Osteoblast (primary cell): Measurements from ENCODE around the gene CELF2. TPM values are rescaled to one million over a fixed set of nuclear protein-coding genes. Genes with fewer than 3 reads are reported as not detected.

Source experiments
- DNase-seq: peaks from one replicate; pipeline ENCODE4 v3.0.0; 2011; ENCODE audit warnings: low spot score, mixed read lengths; ENCODE audit not compliant: insufficient read length; ENCODE audit errors: missing footprints
- H2AFZ ChIP-seq: 2 replicates; pipeline ENCODE4 v1.6.0; 2011; ENCODE audit warnings: mild to moderate bottlenecking, low read length
- H3K27ac ChIP-seq: 2 replicates; pipeline ENCODE4 v1.5.1; 2011; ENCODE audit warnings: mild to moderate bottlenecking, low read depth, low read length, moderate library complexity
- H3K27me3 ChIP-seq: 2 replicates; pipeline ENCODE4 v1.6.0; 2012; ENCODE audit warnings: mild to moderate bottlenecking, control low read depth, inconsistent platforms, low read length, moderate library complexity; ENCODE audit not compliant: insufficient read depth
- H3K36me3 ChIP-seq: 2 replicates; pipeline ENCODE4 v1.5.1; 2011; ENCODE audit warnings: mild to moderate bottlenecking, low read length, control low read depth, moderate library complexity; ENCODE audit not compliant: insufficient read depth
- H3K4me1 ChIP-seq: 2 replicates; pipeline ENCODE4 v1.5.1; 2011; ENCODE audit warnings: mild to moderate bottlenecking, low read length, control low read depth, moderate library complexity; ENCODE audit not compliant: insufficient read depth
- H3K4me2 ChIP-seq: 2 replicates; pipeline ENCODE4 v1.6.0; 2011; ENCODE audit warnings: mild to moderate bottlenecking, low read length; ENCODE audit not compliant: insufficient read depth
- H3K4me3 ChIP-seq: fragments of 200-600 bp; sonication (generic); 3 replicates; pipeline ENCODE4 v1.5.1; 2012; ENCODE audit warnings: mild to moderate bottlenecking, low read length, inconsistent platforms; ENCODE audit not compliant: insufficient read depth
- H3K79me2 ChIP-seq: 2 replicates; pipeline ENCODE4 v1.6.0; 2012; ENCODE audit warnings: mild to moderate bottlenecking, low read length, control low read depth, inconsistent platforms; ENCODE audit not compliant: insufficient read depth
- H3K9me3 ChIP-seq: 2 replicates; pipeline ENCODE4 v1.5.1; 2011; ENCODE audit warnings: low read depth, low read length, control low read depth
- H4K20me1 ChIP-seq: 2 replicates; pipeline ENCODE4 v1.6.0; 2012; ENCODE audit warnings: mild to moderate bottlenecking, low read length, control low read depth; ENCODE audit not compliant: insufficient read depth
- CTCF ChIP-seq: IDR thresholded peaks from 2 replicates; pipeline ENCODE4 v1.5.1; 2011; ENCODE audit warnings: mild to moderate bottlenecking, low read depth, low read length, moderate library complexity; ENCODE audit errors: extremely low read depth
- total RNA-seq: library from RNA; depleted of rRNA; stranded (reverse); fragments of >200 nt; gene quantifications from 2 replicates; pipeline ENCODE4 v1.2.3, GENCODE V29; 2012

The CELF2 gene
- total RNA-seq, 1 donor, result 7.6 TPM

- Histone ChIP-seq H4K20me1 (no peaks in the 10 kb centered on the region), H3K79me2 (no peaks in the 10 kb centered on the region), H2AFZ (no peak overlapping the region), H3K4me1 (no peaks in the 10 kb centered on the region), H3K4me2 (no peak overlapping the region), H3K36me3 (no peaks in the 10 kb centered on the region), H3K4me3 (no peak overlapping the region), H3K27ac (no peak overlapping the region), H3K27me3 (no peaks in the 10 kb centered on the region), H3K9me3 (no peaks in the 10 kb centered on the region)
- no peak for DNase-seq
- TF ChIP-seq CTCF, result no peak
Measured at GRCh38 chr10:11337516-11337915, 319.8 kb downstream of the CELF2 start.

- no peaks in the 10 kb centered on the region for H3K9me3 ChIP-seq
- no peak for DNase-seq
Measured at GRCh38 chr10:11338160-11338844, 320.6 kb downstream of the CELF2 start.

GRCh38 chr10:11339013-11339412 is 321.3 kb downstream of the CELF2 start:
- no peaks in the 10 kb centered on the region for H3K79me2 ChIP-seq

More at GRCh38 chr10:11338160-11338844, 320.6 kb downstream of the CELF2 start:
- no peak overlapping the region for H2AFZ ChIP-seq
- no peak overlapping the region for H3K27ac ChIP-seq
- no peaks in the 10 kb centered on the region for H3K27me3 ChIP-seq
- H3K4me2 ChIP-seq, result no peak overlapping the region
- no peaks in the 10 kb centered on the region for H3K79me2 ChIP-seq
- no peaks in the 10 kb centered on the region for H4K20me1 ChIP-seq
- H3K36me3 ChIP-seq, result no peaks in the 10 kb centered on the region
- no peak for TF ChIP-seq CTCF
- H3K4me3 ChIP-seq, result no peak overlapping the region
- H3K4me1 ChIP-seq, result no peaks in the 10 kb centered on the region

More at GRCh38 chr10:11339013-11339412, 321.3 kb downstream of the CELF2 start:
- Histone ChIP-seq H3K9me3 (no peaks in the 10 kb centered on the region), H3K36me3 (no peaks in the 10 kb centered on the region), H3K27me3 (no peaks in the 10 kb centered on the region), H3K4me1 (no peaks in the 10 kb centered on the region), H2AFZ (no peak overlapping the region), H3K4me3 (no peak overlapping the region), H4K20me1 (no peaks in the 10 kb centered on the region), H3K27ac (no peak overlapping the region), H3K4me2 (no peak overlapping the region)
- TF ChIP-seq CTCF, result no peak
- DNase-seq, result no peak
